HS-5 (cell line): ENCODE data around the gene ICE1.
"Not testable (repeated sequence)": the region's sequence is repeated elsewhere in the genome, so short reads cannot be mapped to it uniquely, and the experiment has no call there.

Source experiments
- DNase-seq: peaks from one replicate; pipeline ENCODE4 v3.0.0-alpha.2; 2012; ENCODE audit warnings: low read depth

The ICE1 gene

GRCh38 chr5:5492087-5492933, 69.8 kb downstream of the ICE1 start:
- peak; percentile 26 for DNase-seq

GRCh38 chr5:5492934-5493271, 70.4 kb downstream of the ICE1 start:
- not testable (repeated sequence) for DNase-seq

- no peak for DNase-seq
Observed at GRCh38 chr5:5494489-5495402, 72.3 kb downstream of the ICE1 start.

GRCh38 chr5:5497152-5497788, 74.8 kb downstream of the ICE1 start:
- no peak for DNase-seq

- DNase-seq = no peak
Observed at GRCh38 chr5:5499442-5499841, 77.0 kb downstream of the ICE1 start.

- no peak for DNase-seq
Observed at GRCh38 chr5:5504325-5504724, 81.8 kb downstream of the ICE1 start.

GRCh38 chr5:5505815-5506214, 83.3 kb downstream of the ICE1 start:
- no peak for DNase-seq

- no peak for DNase-seq
Observed at GRCh38 chr5:5508391-5508790, 85.9 kb downstream of the ICE1 start.

GRCh38 chr5:5511904-5512416, 89.5 kb downstream of the ICE1 start:
- DNase-seq = no peak

- DNase-seq = no peak
Observed at GRCh38 chr5:5512543-5512942, 90.1 kb downstream of the ICE1 start.

GRCh38 chr5:5520622-5521021, 98.1 kb downstream of the ICE1 start:
- DNase-seq = not testable (repeated sequence)

GRCh38 chr5:5521029-5521428, 98.6 kb downstream of the ICE1 start:
- no peak for DNase-seq

- DNase-seq = no peak
Observed at GRCh38 chr5:5521478-5521877, 99.0 kb downstream of the ICE1 start.

- DNase-seq = no peak
Observed at GRCh38 chr5:5522336-5522735, 99.9 kb downstream of the ICE1 start.

GRCh38 chr5:5523066-5523505, 100.6 kb downstream of the ICE1 start:
- peak; percentile 3 for DNase-seq

GRCh38 chr5:5524327-5524726, 101.8 kb downstream of the ICE1 start:
- DNase-seq = no peak

- DNase-seq = no peak
Observed at GRCh38 chr5:5531371-5531770, 108.9 kb downstream of the ICE1 start.

- DNase-seq = no peak
Observed at GRCh38 chr5:5532306-5533076, 110.0 kb downstream of the ICE1 start.

- DNase-seq = no peak
Observed at GRCh38 chr5:5533927-5534326, 111.5 kb downstream of the ICE1 start.

GRCh38 chr5:5534333-5534732, 111.9 kb downstream of the ICE1 start:
- DNase-seq = no peak

GRCh38 chr5:5536871-5537270, 114.4 kb downstream of the ICE1 start:
- DNase-seq = no peak

GRCh38 chr5:5537426-5537825, 114.9 kb downstream of the ICE1 start:
- DNase-seq = no peak
